GM12892 (cell line): ENCODE data around the gene SPEM2.

ENCODE experiments used
- DNase-seq: peaks from one replicate; pipeline ENCODE4 v3.0.0; 2011; ENCODE audit not compliant: insufficient read length
- FAIRE-seq: peaks from 2 replicates; lab custom pipeline; 2011; peaks lifted over from hg19 to GRCh38; lab: Jason Lieb, UNC
- POLR2A ChIP-seq: IDR thresholded peaks from 2 replicates; pipeline ENCODE4 v1.6.1; 2011; ENCODE audit warnings: low read depth, low read length, control low read depth
- POLR2AphosphoS5 ChIP-seq: IDR thresholded peaks from 2 replicates; pipeline ENCODE4 v1.6.1; 2011; ENCODE audit warnings: low read depth, low read length, control low read depth
- TAF1 ChIP-seq: IDR thresholded peaks from 2 replicates; pipeline ENCODE4 v1.6.1; 2011; ENCODE audit warnings: low read depth, mild to moderate bottlenecking, control low read depth, low read length, borderline replicate concordance

SPEM2 gene

DNA sequence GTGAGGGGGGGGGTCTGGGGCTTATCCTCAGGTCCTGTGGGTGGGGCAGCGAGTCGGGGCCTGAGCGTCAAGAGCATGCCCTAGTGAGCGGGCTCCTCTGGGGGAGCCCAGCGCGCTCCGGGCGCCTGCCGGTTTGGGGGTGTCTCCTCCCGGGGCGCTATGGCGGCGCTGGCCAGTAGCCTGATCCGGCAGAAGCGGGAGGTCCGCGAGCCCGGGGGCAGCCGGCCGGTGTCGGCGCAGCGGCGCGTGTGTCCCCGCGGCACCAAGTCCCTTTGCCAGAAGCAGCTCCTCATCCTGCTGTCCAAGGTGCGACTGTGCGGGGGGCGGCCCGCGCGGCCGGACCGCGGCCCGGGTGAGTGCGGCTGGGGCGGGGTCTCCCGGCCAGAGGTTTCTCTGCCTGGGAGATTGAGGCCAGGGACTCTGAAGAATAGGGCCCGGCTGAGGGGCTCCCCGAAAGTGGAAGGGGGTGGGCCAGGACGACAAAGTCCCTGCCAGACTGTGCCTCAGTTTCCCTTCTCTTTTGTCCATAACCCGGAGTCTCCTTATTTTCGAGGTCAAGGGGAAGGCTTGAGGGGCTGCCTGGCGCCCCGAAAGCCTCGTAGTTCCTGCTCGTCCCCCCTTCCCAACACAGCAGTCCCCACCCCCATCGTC, 14.2 kb downstream of the SPEM2 start, which contains the start of gene FGF11:
FGF11 (plus strand) TSS at position 51 of the 651 bp plus-strand sequence; CDS start at position 160, 109 bp downstream.
- TF ChIP-seq TAF1 (no peak), POLR2A (no peak), POLR2AphosphoS5 (no peak)
- FAIRE-seq (no peak), DNase-seq (no peak)

DNA sequence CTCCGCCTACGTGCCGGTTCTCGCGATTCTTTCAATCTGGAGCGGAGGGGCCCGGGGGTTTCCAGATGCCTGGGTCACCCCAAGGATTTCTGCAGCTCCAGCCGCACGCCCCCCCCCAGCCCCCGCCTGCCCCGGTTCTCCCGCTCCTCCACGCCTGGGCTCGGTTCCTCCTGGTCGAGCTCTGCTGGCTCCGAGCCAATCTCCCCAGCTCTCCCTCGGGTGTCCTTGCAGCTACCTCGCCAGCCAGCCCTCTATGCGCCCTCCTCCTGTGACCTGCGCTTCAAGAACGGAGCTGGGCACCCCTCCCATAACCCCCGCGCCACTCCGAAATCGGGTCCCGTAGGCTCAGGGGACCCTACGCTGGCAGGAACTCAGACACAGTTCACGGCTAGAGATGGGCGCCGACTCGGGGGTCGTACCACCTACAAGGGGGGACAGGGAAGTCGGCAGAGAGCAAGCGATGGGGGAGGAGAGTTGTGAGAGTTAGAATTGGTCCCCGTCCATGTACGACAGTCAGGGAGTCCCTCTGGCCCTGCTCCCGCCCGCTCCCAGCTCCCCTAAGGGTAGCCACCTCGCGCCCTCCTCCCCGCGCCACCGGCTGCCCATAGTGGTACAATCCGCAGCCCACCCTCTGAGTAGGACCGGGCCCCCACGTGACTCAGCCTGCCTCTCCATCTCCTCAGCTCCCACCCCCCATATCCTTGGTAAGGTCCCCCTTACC, 14.9 kb downstream of the SPEM2 start:
- TF ChIP-seq TAF1 (no peak), POLR2AphosphoS5 (no peak), POLR2A (no peak)
- no peak for DNase-seq
- peak; percentile 84 for FAIRE-seq

DNA sequence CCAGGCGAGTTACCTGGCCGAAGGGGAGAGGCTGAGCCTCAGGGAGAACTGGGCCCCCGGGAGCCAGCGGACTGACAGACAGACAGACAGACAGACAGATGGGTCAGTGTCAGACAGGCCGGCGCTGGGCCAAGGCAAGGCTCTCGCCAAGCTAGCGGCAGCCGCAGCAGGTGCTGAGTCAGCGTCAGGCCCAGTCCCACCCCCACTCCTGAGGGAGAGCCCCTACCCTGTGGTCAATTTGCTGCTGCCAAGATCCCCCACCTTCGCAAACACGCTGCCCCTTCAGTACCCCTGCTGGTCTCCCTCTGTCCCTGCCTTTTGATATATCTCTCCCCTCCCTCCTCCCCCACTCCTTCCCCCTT, 15.4 kb downstream of the SPEM2 start:
- no peak for TF ChIP-seq TAF1
- TF ChIP-seq POLR2AphosphoS5 = no peak
- no peak for TF ChIP-seq POLR2A
- no peak for FAIRE-seq
- no peak for DNase-seq

DNA sequence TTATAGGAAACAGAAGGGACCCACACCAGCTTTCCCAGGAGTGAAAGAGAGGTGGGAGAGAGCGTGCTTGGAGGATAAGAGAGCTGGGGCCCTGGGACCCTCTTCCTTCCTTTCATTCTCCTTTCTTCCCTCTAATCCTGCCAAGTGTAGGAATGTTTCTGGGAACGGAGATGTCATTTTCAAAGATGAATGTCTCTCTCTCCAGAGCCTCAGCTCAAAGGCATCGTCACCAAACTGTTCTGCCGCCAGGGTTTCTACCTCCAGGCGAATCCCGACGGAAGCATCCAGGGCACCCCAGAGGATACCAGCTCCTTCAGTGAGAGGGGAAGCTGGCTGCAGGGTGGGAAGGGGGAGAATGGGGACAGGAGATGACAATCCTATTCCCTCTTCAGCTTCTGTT, 15.8 kb downstream of the SPEM2 start:
- TF ChIP-seq POLR2AphosphoS5 = no peak
- FAIRE-seq = no peak

DNA sequence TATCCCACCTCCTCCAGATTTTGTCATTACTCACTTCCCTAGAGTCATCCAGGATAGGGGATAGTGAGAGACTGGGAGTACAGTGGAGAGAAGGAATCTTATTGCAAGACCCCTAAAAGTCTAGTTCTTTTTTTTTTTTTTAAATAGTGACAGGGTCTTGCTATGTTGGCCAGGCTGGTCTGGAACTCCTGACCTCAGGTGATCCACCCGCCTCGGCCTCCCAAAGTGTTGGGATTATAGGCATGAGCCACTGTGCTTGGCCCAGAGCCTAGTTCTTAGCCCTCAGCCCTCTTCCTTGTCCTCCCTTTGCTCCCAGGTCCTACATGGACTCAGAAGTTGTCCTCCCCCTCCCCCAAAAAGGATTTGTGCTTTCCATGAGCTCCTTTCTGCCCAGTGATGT, 16.7 kb downstream of the SPEM2 start:
- TF ChIP-seq POLR2A (no peak), POLR2AphosphoS5 (no peak), TAF1 (no peak)
- DNase-seq (no peak), FAIRE-seq (no peak)

More for the DNA sequence above, 15.8 kb downstream of the SPEM2 start:
- DNase-seq = no peak

DNA sequence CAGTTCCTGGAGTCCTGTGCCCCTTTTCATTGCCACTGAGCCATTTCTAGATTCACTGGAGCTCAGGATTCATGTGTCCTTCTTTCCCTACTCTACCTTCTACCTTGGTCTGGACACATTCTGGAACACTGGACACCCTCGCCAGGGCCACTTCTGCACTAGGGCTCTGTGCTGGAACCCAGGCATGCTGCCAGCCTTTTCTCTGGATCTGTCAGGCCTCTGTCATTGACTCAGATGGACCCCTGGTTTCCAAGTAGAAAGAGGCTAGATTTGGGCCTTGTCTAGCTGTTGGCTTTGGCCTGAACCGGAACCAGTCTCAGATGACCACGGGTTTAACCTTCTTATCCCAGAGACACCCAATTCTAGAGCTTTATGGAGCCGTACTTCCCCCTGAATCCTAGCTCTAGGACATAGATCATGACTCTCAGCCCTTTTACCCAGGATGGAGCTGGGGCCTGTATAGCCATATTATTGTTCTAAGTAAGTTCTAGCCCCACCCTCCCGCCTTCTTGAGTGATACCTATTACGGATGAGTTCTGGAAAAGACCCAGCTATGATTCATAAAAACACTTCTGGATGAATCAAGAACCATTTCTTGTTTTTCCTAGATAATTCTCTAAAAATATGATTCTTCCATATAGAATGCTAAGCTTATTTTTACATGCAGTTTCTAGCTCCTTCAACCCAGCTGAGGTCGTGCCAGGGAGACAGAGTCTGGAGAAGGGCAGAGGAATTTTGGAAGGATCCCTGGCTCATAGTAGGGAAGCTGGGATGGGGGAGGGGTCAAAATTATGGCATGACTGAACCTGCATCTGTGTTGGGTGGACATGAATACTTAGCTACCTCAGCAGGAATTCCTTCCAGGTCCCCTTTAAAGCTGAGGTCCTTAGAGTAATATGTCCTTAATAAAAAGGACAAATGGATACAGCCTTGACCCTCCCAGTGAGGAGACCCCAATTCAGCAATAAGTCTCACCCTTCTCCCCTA, 18.4 kb downstream of the SPEM2 start:
- FAIRE-seq (no peak), DNase-seq (no peak)
- TF ChIP-seq POLR2AphosphoS5 = no peak
- TF ChIP-seq POLR2A = no peak
- TF ChIP-seq TAF1 = no peak

DNA sequence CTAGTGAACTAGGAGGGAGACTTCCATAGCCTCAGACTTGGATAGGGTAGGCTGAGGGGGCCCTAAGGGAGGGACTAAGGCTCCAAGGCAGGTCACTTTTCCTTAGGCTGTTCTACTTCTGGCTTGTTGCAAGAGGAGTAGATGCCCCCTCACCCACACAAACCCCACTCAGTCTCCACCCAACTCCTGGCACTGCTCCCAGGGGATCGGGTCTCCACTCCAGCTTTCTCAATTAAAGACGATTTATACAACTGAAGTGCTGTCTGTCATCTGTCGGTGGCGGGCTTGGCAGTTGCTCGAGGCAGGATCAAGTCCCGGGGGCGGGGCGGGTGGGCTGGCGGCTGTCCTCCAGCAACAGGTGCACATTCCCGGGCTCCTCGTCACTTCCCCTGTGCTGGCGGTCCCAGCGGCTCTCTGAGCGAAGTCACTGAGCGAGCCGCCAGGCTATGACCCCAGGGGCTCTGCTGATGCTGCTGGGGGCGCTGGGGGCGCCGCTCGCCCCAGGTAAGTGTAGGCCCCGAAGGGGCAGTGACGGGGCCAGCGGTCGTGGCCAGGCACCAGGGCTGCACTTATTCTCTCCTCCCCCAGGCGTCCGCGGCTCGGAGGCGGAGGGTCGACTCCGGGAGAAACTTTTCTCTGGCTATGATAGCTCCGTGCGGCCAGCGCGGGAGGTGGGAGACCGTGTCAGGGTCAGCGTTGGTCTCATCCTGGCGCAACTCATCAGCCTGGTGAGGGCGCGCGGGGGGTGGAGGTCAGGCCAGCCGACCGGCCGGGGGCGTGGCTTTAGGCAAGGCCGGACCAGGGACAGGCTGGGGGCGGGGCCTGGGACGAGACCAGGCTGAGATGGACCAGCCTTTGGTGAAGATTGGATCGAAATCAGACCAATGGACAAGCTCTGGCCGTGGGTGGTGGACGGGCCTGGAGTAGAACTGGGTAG, 19.5 kb downstream of the SPEM2 start, which contains the start of gene CHRNB1:
CHRNB1 (plus strand) TSS at position 380 of the 937 bp plus-strand sequence; CDS start at position 447, 67 bp downstream.
- FAIRE-seq = peak; percentile 73
- TF ChIP-seq POLR2AphosphoS5 (no peak), POLR2A (no peak), TAF1 (no peak)
- no peak for DNase-seq

DNA sequence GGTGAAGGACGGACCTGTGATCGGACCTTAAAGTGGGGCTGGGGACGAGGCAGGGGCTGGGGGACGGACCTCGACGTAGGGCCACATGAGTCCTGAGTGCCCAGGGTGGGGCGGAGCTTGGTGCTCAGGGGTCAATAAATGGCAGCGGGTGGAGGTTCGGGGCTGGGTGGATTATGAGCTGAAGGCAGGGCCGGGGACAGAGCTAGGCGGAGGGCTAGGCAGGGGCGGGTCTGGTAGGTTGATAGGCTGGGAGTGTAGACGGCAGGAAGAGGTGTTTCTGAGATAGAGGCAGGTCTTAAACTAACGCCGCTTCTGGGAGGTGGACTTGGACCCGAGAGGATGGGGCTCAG, 20.2 kb downstream of the SPEM2 start:
- DNase-seq = no peak

DNA sequence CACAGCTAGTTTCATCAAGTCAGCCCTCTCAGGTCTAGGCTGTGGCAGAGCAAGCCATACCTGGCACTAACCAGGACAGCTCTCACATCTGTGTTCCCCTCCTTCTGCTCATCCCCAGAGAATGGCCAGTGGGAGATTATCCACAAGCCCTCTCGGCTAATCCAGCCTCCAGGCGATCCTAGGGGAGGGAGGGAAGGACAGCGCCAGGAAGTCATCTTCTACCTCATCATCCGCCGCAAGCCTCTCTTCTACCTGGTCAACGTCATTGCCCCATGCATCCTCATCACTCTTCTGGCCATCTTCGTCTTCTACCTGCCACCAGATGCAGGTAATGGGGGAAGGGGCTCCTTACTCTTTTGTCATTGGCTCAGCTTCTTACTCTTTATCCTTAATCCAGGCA, 23.0 kb downstream of the SPEM2 start:
- DNase-seq (no peak), FAIRE-seq (no peak)
- TF ChIP-seq TAF1 (no peak), POLR2AphosphoS5 (no peak), POLR2A (no peak)

More for the DNA sequence above, 20.2 kb downstream of the SPEM2 start:
- no peak for FAIRE-seq
- TF ChIP-seq TAF1 (no peak), POLR2A (no peak), POLR2AphosphoS5 (no peak)

DNA sequence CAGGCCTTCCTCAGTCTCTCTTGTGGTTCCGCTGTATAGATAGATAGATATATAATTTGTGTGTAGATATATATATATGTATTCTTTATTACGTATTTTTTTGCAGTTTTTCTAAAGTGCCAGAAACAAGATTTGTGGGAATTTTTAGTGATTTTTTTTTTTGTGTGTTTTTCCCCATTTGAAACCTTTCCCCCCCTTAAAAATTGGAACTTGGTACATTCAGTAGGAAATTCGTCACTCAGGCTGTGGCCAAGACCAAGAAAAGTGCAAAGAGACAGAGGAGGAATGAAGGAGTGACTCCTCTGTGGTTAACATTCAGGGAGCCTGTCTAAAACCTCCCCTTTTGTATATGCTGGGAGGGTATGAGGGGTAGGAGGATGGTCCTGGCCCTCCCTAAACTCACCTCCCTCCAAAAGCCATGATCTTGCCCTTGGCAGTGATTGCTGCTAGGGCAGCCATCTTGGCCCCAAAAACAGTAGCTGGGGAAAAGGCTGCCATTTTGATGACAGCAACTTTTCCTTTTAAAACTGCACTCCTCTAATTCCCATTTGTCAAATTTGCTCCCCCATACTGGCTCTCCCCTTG, 34.6 kb downstream of the SPEM2 start:
- FAIRE-seq (no peak), DNase-seq (no peak)
- TF ChIP-seq TAF1 = no peak
- no peak for TF ChIP-seq POLR2A
- TF ChIP-seq POLR2AphosphoS5 = no peak
